Measurements from ENCODE around the gene TRIB2. TPM values are rescaled to one million over a fixed set of nuclear protein-coding genes. Genes with fewer than 3 reads are reported as not detected.

The TRIB2 gene
- total and polyA plus RNA-seq, 4 donors: 6.7 to 27.8 (median 12.3) TPM

DNA sequence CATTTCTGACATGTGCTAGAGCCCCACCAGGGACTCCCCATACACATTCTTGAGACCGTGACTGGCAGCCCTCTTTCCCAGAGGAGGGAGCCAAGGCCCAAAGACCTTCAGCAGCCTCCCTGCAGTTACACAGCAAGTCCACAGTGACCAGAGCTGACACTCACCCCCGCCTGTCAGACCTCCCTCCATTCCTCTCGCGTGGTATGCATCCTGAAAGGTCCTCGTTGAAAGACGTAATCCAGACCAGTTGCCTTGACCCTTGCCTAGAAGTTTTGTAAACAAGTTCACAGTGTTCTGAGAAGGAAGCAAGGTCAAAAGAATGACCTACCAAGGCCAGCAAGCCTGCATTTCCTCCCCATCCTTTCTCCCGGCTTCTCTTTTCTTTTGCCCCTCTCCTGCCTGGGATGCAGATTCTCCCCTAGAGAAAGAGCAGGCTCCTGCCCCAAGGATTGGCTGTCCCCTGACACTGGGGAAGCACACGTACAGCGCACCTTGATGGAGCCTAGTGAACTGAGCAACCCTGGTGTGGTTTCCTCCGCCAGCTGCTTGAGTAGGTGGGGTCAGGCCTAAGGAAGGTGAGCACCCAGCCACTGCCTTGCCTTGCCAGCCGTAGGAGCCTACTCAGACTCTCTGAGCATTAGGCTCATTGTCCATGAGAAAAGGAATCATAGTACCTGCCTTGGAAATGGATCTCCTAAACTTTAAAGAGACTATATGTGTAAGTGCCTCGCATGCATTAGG lies 18.3 kb downstream of the TRIB2 start:
- Histone ChIP-seq H3K27me3 (ENCODE audit: control insufficient read depth in 4 of 4, insufficient read depth in 4 of 4, low read length in 3 of 4) (no peaks in the 10 kb centered on the region), H3K9me3 (ENCODE audit: control insufficient read depth in 4 of 4, low read length in 3 of 4) (no peaks in the 10 kb centered on the region), H3K36me3 (ENCODE audit: control insufficient read depth in 4 of 4, insufficient read depth in 3 of 4, low read depth in 1 of 4, low read length in 3 of 4) (peaks cover 0 to 2% (median 0%) of the 10 kb centered on the region in 4 donors), H3K4me3 (ENCODE audit: low read depth in 1 of 3, low read length in 3 of 3) (no peak overlapping the region), H3K4me1 (ENCODE audit: control insufficient read depth in 4 of 4, insufficient read depth in 4 of 4, low read length in 3 of 4) (peaks cover 7 to 21% (median 13%) of the 10 kb centered on the region in 4 donors), H3K27ac (ENCODE audit: low read depth in 1 of 2, low read length in 2 of 2) (peak overlapping the region; percentile 16 to 34), H3K9ac (ENCODE audit: low read depth in 1 of 2, low read length in 2 of 2) (no peak overlapping the region)
- WGBS: 80% methylated on average over 12 of the region's 12 CpGs
- no peak for DNase-seq (ENCODE audit: low spot score)
- TF ChIP-seq RAD21 (IDR thresholded peaks at IDR 0.05): peak; percentile 26 to 67
- no peak for TF ChIP-seq HNF4G (IDR thresholded peaks at IDR 0.05)
- TF ChIP-seq EGR1 (IDR thresholded peaks at IDR 0.05; ENCODE audit: low read depth in 2 of 2): no peak
- TF ChIP-seq, protein P1, sequence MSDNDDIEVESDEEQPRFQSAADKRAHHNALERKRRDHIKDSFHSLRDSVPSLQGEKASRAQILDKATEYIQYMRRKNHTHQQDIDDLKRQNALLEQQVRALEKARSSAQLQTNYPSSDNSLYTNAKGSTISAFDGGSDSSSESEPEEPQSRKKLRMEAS (IDR thresholded peaks at IDR 0.05): peak; percentile 18
- TF ChIP-seq SP1 (IDR thresholded peaks at IDR 0.05): peak; percentile 73
- no peak for TF ChIP-seq TAF1 (conservative IDR thresholded peaks at IDR 0.05)
- TF ChIP-seq, protein P2, sequence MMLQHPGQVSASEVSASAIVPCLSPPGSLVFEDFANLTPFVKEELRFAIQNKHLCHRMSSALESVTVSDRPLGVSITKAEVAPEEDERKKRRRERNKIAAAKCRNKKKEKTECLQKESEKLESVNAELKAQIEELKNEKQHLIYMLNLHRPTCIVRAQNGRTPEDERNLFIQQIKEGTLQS (IDR thresholded peaks at IDR 0.05): no peak
- TF ChIP-seq, protein P3, sequence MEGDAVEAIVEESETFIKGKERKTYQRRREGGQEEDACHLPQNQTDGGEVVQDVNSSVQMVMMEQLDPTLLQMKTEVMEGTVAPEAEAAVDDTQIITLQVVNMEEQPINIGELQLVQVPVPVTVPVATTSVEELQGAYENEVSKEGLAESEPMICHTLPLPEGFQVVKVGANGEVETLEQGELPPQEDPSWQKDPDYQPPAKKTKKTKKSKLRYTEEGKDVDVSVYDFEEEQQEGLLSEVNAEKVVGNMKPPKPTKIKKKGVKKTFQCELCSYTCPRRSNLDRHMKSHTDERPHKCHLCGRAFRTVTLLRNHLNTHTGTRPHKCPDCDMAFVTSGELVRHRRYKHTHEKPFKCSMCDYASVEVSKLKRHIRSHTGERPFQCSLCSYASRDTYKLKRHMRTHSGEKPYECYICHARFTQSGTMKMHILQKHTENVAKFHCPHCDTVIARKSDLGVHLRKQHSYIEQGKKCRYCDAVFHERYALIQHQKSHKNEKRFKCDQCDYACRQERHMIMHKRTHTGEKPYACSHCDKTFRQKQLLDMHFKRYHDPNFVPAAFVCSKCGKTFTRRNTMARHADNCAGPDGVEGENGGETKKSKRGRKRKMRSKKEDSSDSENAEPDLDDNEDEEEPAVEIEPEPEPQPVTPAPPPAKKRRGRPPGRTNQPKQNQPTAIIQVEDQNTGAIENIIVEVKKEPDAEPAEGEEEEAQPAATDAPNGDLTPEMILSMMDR (IDR thresholded peaks at IDR 0.05; ENCODE audit: low read depth, low read length, missing input control): no peak
- TF ChIP-seq FOXA2 (IDR thresholded peaks at IDR 0.05): no peak
- no peak for TF ChIP-seq YY1 (IDR thresholded peaks at IDR 0.05)
- TF ChIP-seq, protein P4, sequence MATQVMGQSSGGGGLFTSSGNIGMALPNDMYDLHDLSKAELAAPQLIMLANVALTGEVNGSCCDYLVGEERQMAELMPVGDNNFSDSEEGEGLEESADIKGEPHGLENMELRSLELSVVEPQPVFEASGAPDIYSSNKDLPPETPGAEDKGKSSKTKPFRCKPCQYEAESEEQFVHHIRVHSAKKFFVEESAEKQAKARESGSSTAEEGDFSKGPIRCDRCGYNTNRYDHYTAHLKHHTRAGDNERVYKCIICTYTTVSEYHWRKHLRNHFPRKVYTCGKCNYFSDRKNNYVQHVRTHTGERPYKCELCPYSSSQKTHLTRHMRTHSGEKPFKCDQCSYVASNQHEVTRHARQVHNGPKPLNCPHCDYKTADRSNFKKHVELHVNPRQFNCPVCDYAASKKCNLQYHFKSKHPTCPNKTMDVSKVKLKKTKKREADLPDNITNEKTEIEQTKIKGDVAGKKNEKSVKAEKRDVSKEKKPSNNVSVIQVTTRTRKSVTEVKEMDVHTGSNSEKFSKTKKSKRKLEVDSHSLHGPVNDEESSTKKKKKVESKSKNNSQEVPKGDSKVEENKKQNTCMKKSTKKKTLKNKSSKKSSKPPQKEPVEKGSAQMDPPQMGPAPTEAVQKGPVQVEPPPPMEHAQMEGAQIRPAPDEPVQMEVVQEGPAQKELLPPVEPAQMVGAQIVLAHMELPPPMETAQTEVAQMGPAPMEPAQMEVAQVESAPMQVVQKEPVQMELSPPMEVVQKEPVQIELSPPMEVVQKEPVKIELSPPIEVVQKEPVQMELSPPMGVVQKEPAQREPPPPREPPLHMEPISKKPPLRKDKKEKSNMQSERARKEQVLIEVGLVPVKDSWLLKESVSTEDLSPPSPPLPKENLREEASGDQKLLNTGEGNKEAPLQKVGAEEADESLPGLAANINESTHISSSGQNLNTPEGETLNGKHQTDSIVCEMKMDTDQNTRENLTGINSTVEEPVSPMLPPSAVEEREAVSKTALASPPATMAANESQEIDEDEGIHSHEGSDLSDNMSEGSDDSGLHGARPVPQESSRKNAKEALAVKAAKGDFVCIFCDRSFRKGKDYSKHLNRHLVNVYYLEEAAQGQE (IDR thresholded peaks at IDR 0.05): peak; percentile 11
- no peak for TF ChIP-seq HNF4A (conservative IDR thresholded peaks at IDR 0.05)
- TF ChIP-seq NR2F2 (IDR thresholded peaks at IDR 0.05): peak; percentile 100
- TF ChIP-seq RXRA (IDR thresholded peaks at IDR 0.05): peak; percentile 75 to 86
- no peak for TF ChIP-seq FOXA1 (IDR thresholded peaks at IDR 0.05)
- TF ChIP-seq GABPA (IDR thresholded peaks at IDR 0.05 in 1 of 2, conservative IDR thresholded peaks at IDR 0.05 in 1 of 2): no peak
- TF ChIP-seq JUND (IDR thresholded peaks at IDR 0.05): no peak
- TF ChIP-seq, protein P5, sequence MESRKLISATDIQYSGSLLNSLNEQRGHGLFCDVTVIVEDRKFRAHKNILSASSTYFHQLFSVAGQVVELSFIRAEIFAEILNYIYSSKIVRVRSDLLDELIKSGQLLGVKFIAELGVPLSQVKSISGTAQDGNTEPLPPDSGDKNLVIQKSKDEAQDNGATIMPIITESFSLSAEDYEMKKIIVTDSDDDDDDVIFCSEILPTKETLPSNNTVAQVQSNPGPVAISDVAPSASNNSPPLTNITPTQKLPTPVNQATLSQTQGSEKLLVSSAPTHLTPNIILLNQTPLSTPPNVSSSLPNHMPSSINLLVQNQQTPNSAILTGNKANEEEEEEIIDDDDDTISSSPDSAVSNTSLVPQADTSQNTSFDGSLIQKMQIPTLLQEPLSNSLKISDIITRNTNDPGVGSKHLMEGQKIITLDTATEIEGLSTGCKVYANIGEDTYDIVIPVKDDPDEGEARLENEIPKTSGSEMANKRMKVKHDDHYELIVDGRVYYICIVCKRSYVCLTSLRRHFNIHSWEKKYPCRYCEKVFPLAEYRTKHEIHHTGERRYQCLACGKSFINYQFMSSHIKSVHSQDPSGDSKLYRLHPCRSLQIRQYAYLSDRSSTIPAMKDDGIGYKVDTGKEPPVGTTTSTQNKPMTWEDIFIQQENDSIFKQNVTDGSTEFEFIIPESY (IDR thresholded peaks at IDR 0.05): no peak

Data from liver (tissue), 9 donors.